Endothelial cell (in vitro differentiated cells): ENCODE data around the gene AGPAT3. TPM values are rescaled to one million over a fixed set of nuclear protein-coding genes. Genes with fewer than 3 reads are reported as not detected.

Experiments used
- DNase-seq: peaks from one replicate; pipeline ENCODE4 v3.0.0; 2021; ENCODE audit warnings: low spot score
- H3K27ac Mint-ChIP-seq: one replicate; pipeline ENCODE4 v1.8.0; 2021; ENCODE audit warnings: mixed read lengths, inconsistent platforms; ENCODE audit not compliant: unreplicated experiment
- H3K27me3 Mint-ChIP-seq: one replicate; pipeline ENCODE4 v1.8.0; 2021; ENCODE audit warnings: mild to moderate bottlenecking, moderate library complexity, mixed read lengths, inconsistent platforms; ENCODE audit not compliant: unreplicated experiment
- H3K36me3 Mint-ChIP-seq: one replicate; pipeline ENCODE4 v1.8.0; 2021; ENCODE audit warnings: mild to moderate bottlenecking, low read depth, mixed read lengths, inconsistent platforms; ENCODE audit not compliant: unreplicated experiment
- H3K4me1 Mint-ChIP-seq: one replicate; pipeline ENCODE4 v1.8.0; 2021; ENCODE audit warnings: mild to moderate bottlenecking, mixed read lengths, inconsistent platforms; ENCODE audit not compliant: unreplicated experiment
- H3K4me3 Mint-ChIP-seq: one replicate; pipeline ENCODE4 v1.8.0; 2021; ENCODE audit warnings: mild to moderate bottlenecking, mixed read lengths, inconsistent platforms; ENCODE audit not compliant: unreplicated experiment
- H3K9me3 Mint-ChIP-seq: one replicate; pipeline ENCODE4 v1.8.0; 2021; ENCODE audit warnings: mixed read lengths, inconsistent platforms; ENCODE audit not compliant: unreplicated experiment
- total RNA-seq: library from RNA; stranded (reverse); fragmentation: NEBNext Ultra II Directional; extraction: Animal tissue kit (Norgen Biotek cat#: 25700); gene quantifications from one replicate; pipeline ENCODE4 v1.2.1, GENCODE V29; 2021; ENCODE audit not compliant: unreplicated experiment
- TF ChIP-seq, protein P1 (sequence below): fragments of 200-600 bp; sonication (generic); IDR thresholded peaks from one replicate; pipeline ENCODE4 v1.5.0; 2021; ENCODE audit warnings: antibody characterized with exemption; ENCODE audit not compliant: unreplicated experiment

The AGPAT3 gene
- total RNA-seq, 1 donor from 2014 or later: 22.6 TPM

DNA sequence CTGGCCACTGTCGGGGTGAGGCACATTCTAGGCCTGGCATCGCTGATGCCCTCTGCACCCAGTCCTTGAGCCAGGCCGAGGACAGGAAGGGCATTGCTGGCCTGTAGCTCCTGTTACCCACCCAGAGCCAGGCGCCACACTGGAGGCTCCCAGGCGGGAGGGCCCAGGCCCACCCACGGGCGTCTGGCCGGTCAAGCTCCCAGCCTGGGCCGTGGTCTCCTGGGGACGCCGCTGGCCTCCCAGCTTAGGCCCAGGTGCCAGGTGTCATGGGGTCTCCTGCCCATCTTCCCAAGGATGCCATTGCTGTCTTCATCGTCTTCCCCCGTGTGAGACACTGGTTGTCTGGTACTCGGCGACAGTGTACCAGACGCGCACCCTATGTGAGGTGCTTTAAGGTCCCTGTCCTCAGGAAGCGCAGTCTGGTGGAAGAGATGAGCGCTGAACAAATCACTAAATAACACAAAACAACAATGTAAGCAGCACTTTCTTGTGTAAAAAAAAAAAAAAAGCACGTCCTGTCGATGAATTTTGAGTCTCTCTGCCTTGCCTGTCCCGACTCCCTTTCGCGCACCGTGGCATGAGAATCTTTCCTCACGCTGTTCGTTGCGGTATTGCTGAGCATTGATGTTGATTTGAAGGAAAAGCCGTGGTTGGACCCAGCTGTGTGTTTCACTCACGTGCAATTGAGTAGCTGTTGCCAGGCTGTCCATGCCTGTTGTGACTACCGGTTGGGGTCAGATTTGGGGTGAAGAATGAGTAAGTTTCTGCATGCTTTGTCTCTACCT is 120.1 kb downstream of the AGPAT3 start:
- no peaks in the 10 kb centered on the region for H3K36me3 Mint-ChIP-seq
- H3K9me3 Mint-ChIP-seq: no peaks in the 10 kb centered on the region
- peaks cover 4% of the 10 kb centered on the region for H3K4me1 Mint-ChIP-seq
- H3K27ac Mint-ChIP-seq: no peak overlapping the region
- DNase-seq: no peak
- TF ChIP-seq, protein P1, sequence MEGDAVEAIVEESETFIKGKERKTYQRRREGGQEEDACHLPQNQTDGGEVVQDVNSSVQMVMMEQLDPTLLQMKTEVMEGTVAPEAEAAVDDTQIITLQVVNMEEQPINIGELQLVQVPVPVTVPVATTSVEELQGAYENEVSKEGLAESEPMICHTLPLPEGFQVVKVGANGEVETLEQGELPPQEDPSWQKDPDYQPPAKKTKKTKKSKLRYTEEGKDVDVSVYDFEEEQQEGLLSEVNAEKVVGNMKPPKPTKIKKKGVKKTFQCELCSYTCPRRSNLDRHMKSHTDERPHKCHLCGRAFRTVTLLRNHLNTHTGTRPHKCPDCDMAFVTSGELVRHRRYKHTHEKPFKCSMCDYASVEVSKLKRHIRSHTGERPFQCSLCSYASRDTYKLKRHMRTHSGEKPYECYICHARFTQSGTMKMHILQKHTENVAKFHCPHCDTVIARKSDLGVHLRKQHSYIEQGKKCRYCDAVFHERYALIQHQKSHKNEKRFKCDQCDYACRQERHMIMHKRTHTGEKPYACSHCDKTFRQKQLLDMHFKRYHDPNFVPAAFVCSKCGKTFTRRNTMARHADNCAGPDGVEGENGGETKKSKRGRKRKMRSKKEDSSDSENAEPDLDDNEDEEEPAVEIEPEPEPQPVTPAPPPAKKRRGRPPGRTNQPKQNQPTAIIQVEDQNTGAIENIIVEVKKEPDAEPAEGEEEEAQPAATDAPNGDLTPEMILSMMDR: no peak
- no peaks in the 10 kb centered on the region for H3K27me3 Mint-ChIP-seq
- H3K4me3 Mint-ChIP-seq: no peak overlapping the region

DNA sequence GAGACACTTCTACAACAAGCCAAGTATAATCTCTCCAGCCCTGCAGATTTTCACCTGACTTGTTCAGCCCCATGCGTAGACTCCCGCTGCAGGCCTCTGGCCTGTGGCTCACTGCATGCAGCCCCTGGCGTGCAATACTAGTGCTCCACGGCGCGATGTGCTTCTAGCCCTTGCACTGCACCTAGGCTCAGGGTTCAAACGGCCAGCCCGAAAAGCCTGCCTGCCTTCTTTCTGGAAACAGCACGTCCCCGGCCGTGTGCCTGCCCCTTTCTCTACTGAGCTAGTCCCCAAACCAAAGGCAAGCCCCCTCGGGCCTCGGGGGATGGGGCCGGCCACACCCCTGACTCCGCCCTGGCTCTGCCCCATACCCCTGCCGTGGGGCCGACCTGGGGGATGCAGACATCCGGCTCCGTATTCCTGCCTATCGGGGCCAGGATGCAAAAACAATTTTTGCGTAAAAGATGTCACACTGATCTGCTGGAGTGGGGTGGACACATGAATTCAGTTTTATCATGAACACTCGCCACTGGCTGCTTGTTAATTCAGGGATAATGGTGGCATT is 120.7 kb downstream of the AGPAT3 start:
- Mint-ChIP-seq H3K27ac (no peak overlapping the region), H3K9me3 (no peaks in the 10 kb centered on the region), H3K4me3 (no peak overlapping the region), H3K4me1 (peaks cover 4% of the 10 kb centered on the region), H3K27me3 (no peaks in the 10 kb centered on the region), H3K36me3 (no peaks in the 10 kb centered on the region)
- TF ChIP-seq, protein P1: no peak
- DNase-seq: no peak

DNA sequence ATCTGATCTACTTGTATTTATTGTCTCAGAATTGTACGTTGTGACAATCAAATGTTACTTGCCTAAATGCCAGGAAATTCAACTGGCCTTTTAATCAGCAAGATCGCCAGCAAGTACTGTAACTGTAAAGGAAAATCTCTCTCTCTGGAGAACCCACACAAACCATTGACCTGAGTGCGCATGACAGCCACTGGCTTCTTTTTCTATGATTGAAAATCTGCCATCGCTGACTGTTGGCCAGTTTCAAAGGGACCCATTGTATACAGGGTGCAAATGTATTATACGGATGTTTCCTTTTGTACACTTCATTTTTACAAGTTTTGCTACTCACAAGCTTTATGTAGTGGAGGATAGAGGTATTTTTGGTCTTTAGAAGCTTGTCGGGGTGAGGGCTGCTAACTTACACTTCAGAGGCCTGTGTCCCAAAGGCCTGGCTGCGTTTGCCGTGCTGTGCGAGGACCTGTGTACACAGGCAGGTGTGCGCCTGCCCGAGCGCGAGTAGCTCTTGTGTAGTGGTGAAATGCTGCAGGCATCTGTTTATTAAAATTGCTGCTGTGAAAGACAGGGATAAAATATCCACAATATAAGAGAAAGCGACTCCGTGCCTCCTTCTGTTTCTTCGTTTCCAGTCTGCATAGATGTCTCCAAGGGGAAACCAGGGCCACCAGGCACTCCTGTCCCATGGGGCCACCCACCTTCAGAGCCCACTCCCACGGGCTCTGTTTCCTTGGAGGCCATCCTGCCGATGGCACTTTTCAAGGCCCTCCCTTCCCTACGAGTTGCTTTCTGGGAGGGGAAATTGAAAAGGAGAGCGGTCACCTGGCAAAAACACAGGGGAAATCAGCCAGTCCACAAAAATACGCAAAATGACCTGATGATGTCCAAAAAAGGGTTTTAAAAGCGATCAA is 121.8 kb downstream of the AGPAT3 start:
- no peak overlapping the region for H3K27ac Mint-ChIP-seq
- no peaks in the 10 kb centered on the region for H3K9me3 Mint-ChIP-seq

DNA sequence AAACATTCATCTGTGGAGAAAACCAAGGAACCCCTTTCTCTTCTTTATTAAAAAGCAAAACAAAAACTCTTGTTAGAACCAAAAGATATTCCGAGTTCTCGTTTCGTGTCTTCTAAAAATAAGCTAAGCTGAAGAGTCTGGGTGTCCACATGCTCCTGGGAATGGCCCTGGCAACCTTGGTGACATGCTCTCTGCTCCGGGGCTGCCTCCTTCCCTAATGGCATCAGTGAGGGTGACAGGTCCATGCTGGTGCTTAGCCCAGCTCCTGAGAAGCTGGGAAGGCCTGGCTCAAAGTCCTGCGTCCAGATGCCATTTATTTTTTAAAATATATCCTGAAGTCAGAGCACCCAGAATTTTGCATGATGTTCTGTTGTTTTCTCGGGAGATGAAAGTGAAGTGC is 122.5 kb downstream of the AGPAT3 start:
- Mint-ChIP-seq H3K9me3 (no peaks in the 10 kb centered on the region), H3K4me3 (no peak overlapping the region), H3K27me3 (no peaks in the 10 kb centered on the region), H3K36me3 (no peaks in the 10 kb centered on the region), H3K27ac (no peak overlapping the region), H3K4me1 (peaks cover 4% of the 10 kb centered on the region)
- DNase-seq: no peak
- TF ChIP-seq, protein P1: no peak

More for the DNA sequence above, 121.8 kb downstream of the AGPAT3 start:
- TF ChIP-seq, protein P1: no peak
- no peak overlapping the region for H3K4me3 Mint-ChIP-seq
- no peaks in the 10 kb centered on the region for H3K27me3 Mint-ChIP-seq
- no peaks in the 10 kb centered on the region for H3K36me3 Mint-ChIP-seq
- no peak for DNase-seq
- H3K4me1 Mint-ChIP-seq: peaks cover 4% of the 10 kb centered on the region
